GM19452 (cell line): ENCODE data around the gene ADAM12.

Experiments used
- ATAC-seq: cut with Tn5 transposase; IDR thresholded peaks from one replicate; pipeline ENCODE4 v1.9.1; 2021; ENCODE audit not compliant: unreplicated experiment

The ADAM12 gene

GRCh38 chr10:126324826-126325225, 63.5 kb downstream of the ADAM12 start:
- no peak for ATAC-seq

DNA sequence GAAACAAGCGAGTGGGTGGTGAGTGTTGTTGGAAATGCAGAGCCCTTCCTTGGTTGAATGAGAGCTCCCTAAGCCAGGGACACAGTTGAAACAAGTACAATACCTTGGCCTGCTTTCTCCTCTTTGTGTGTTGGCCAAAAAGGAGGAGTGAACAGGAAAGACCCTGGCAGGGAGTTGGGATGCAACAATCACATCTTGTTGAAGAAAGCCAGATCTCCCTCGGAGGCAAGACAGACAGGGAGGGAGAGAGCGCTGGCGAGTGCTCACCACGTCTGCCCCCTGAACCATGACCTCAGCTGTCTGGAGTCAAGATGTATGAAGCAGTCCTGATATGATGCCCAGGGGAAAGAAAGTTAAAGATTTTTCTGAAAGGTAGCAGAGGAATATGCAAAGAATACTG, 66.8 kb downstream of the ADAM12 start:
- ATAC-seq: no peak

- ATAC-seq: no peak
These were observed 70.5 kb downstream of the ADAM12 start for GRCh38 chr10:126317751-126318150.

GRCh38 chr10:126315494-126316177, 72.6 kb downstream of the ADAM12 start:
- ATAC-seq: no peak

GRCh38 chr10:126314863-126315493, 73.3 kb downstream of the ADAM12 start:
- no peak for ATAC-seq

- no peak for ATAC-seq
These were observed 76.1 kb downstream of the ADAM12 start for GRCh38 chr10:126312167-126312566.

DNA sequence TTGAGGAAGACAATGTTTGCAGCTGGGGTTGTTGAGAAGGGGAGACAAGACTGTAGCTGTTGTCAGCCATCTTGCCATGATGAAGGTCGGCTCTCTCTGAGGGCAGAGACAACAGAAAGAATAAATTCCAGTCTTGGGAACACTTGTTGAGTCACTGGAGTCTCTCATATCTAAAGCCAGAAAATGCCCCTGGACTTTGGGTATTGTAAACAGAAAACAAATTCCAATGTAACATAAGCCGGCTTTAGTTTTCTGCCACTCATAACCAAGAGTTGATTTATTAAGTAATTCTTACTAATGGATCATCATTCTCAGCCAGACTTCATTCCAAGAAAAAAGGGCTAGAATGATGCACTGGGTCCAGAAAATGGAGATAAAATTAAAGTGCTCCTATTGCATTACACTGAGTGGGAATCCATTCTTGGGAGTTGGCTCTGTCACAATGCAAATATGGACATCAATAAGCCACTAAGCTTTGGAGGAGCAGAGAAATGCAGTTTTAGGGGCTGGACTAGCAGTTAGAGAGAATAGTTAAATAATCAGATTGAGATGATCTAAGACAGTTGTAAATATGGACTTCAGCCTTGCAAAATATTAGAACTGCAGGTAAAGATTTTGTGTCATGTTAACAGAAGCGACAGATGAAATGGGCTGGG, 78.9 kb downstream of the ADAM12 start:
- ATAC-seq: no peak

- no peak for ATAC-seq
These were observed 85.2 kb downstream of the ADAM12 start for GRCh38 chr10:126302826-126303665.

GRCh38 chr10:126302476-126302756, 85.9 kb downstream of the ADAM12 start:
- ATAC-seq: no peak

DNA sequence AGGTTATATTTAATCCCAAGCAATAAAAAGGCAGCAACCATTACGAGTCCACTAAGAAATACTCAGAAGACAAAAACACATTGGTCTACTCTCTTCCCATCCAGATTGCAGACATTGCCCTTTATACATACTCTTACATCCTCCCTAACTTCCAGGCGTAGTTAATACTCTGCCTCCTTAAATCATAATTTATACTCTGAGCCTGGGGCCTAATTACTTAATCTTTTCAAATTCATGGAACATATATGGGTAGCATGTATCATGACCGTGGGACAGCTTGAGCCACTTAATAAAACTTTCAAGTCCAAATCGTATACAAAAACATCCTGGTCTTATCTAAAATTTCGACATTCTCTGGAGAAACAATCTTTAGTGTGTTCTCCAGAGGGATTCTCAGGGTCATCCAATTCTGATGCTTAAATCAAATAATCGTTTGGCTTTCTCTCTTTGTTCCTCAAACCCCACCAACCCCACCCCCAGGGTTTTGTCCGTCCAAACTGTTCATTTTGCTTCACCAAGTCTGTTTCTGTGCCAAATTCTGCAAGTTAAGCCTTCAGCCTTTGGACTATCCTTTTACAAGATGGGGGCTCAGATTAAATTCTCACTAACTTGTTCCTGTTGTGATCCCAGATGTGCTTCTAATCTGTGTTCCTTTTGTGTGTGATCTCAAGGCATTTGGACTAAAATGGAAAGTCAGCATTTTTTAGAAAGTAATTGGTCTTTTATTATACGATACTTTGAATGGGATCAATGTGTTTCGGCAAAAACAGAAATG, 86.4 kb downstream of the ADAM12 start:
- ATAC-seq: no peak

GRCh38 chr10:126294451-126294850, 93.8 kb downstream of the ADAM12 start:
- ATAC-seq: no peak

GRCh38 chr10:126290232-126290631, 98.0 kb downstream of the ADAM12 start:
- ATAC-seq: no peak

DNA sequence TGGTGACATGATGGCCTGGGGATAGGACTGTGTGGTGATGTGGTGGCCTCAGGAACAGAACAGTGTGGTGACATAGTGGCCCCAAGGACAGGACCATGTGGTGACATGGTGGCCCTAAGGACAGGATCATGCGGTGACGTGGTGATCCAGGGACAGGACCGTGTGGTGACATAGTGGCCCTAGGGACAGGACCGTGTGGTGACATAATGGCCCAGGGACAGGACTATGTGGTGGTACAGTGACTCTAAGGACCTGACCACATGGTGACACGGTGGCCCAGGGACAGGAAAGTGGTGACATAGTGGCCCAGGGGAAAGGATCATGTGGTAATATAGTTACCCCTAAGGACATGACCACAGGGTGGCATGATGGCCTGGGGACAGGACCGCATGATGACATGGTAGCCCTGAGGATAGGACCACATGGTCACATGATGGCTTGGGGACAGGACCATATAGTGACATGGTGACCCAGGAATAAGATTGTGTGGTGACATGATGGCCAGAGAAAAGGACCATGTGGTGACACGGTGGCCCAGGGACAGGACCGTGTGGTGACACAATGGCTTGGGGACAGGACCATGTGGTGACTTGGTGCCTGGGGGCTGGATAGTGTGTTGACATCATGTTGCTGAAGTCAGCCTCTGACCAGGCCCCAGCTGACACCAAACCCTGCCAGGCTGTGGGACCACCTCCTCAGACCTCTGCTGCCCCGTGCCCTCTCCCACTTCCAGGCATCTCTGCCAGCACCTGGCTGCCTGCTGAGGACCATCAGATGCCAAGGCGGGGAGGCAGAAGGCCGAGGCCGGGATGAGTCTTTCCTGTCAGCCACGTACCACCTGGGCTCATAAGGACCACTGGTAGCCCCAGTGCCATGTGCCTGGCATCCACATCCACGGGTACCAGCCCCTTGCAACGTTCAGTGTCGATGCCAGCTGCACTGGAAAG, 99.5 kb downstream of the ADAM12 start:
- no peak for ATAC-seq

GRCh38 chr10:126286256-126286780, 102.0 kb downstream of the ADAM12 start:
- ATAC-seq: no peak

DNA sequence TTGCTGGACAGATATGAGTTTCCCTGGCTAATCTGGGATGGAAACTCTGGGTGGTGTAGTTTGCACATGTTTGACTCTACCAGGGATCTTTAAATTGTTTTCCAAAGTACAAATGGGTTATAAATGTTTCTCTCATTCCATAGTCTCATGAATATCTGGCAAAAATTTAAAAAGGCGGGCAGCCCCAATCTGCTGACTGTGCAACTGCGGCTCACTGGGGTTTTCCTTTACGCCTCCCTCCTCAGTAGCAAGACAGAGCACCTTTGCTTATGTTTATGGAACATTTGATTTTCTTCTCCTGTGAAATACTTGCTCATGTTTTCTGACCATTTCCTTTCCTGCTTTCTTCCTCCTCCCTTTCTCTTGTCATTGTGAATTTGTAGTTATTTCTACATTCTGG, 105.0 kb downstream of the ADAM12 start:
- ATAC-seq: no peak

- ATAC-seq: no peak
These were observed 109.4 kb downstream of the ADAM12 start for GRCh38 chr10:126278851-126279250.

- no peak for ATAC-seq
These were observed 111.1 kb downstream of the ADAM12 start for GRCh38 chr10:126277181-126277580.

GRCh38 chr10:126272526-126272925, 115.8 kb downstream of the ADAM12 start:
- no peak for ATAC-seq

DNA sequence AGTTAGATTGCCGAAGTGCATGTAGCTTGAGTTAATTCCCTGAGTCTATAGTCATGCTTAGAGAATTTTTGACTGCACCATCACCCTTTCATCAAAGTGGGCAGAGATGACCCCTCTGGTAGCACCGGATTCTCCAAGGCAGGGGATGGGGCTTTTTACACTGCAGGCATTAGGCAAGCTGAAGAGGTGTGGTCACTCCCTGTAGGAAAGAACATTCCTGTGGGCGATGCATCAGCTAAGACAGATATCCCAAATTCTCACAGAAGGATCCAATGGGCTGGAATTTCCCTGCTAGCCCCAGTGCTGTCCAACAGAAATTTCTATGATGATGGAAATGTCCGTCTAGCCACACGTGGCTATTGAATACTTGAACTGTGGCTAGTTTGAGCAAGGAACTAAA, 118.2 kb downstream of the ADAM12 start:
- no peak for ATAC-seq
